Measurements from ENCODE around the gene F5.

Gene F5

GRCh38 chr1:169484683-169485430 is 101.4 kb downstream of the F5 start:
- peaks cover 0 to 8% of the 10 kb centered on the region in 2 donors for H3K27me3 Mint-ChIP-seq
- peaks cover 5% of the 10 kb centered on the region for H3K36me3 Mint-ChIP-seq (ENCODE audit: insufficient read depth)
- H3K27ac Mint-ChIP-seq = peak overlapping the region; percentile 88 to 92
- DNase-seq (peak; percentile 10 to 28 (median 12)), ATAC-seq (replicated peaks) (peak; percentile 25)
- H3K4me1 Mint-ChIP-seq (ENCODE audit: low read depth in 2 of 2) = peaks cover 22 to 31% of the 10 kb centered on the region in 2 donors
- peak overlapping the region; percentile 85 to 89 for H3K4me3 Mint-ChIP-seq
- H3K9me3 Mint-ChIP-seq = no peaks in the 10 kb centered on the region

GRCh38 chr1:169484101-169484500 is 102.2 kb downstream of the F5 start:
- H3K4me1 Mint-ChIP-seq (ENCODE audit: low read depth in 2 of 2) = peaks cover 22 to 31% of the 10 kb centered on the region in 2 donors
- peaks cover 5% of the 10 kb centered on the region for H3K36me3 Mint-ChIP-seq (ENCODE audit: insufficient read depth)
- no peaks in the 10 kb centered on the region for H3K9me3 Mint-ChIP-seq
- ATAC-seq (replicated peaks) = no peak
- DNase-seq = no peak
- H3K27me3 Mint-ChIP-seq = peaks cover 0 to 8% of the 10 kb centered on the region in 2 donors
- no peak overlapping the region for H3K27ac Mint-ChIP-seq
- H3K4me3 Mint-ChIP-seq = peak overlapping the region; percentile 85 to 89

GRCh38 chr1:169483500-169483966 is 102.7 kb downstream of the F5 start:
- Mint-ChIP-seq H3K27ac (no peak overlapping the region), H3K4me3 (peak overlapping the region in 1 of 2 donors; percentile 89), H3K4me1 (ENCODE audit: low read depth in 2 of 2) (peaks cover 22 to 31% of the 10 kb centered on the region in 2 donors), H3K9me3 (no peaks in the 10 kb centered on the region), H3K36me3 (ENCODE audit: insufficient read depth) (peaks cover 5% of the 10 kb centered on the region), H3K27me3 (peaks cover 0 to 8% of the 10 kb centered on the region in 2 donors)
- DNase-seq (no peak), ATAC-seq (replicated peaks) (no peak)

GRCh38 chr1:169479363-169480066 is 106.8 kb downstream of the F5 start:
- no peaks in the 10 kb centered on the region for H3K9me3 Mint-ChIP-seq
- no peak for ATAC-seq (replicated peaks)

GRCh38 chr1:169478094-169478672 is 108.1 kb downstream of the F5 start:
- Mint-ChIP-seq H3K9me3 (no peaks in the 10 kb centered on the region), H3K4me3 (no peak overlapping the region), H3K36me3 (ENCODE audit: insufficient read depth) (peaks cover 2% of the 10 kb centered on the region), H3K27ac (no peak overlapping the region), H3K27me3 (no peaks in the 10 kb centered on the region), H3K4me1 (ENCODE audit: low read depth in 2 of 2) (peaks cover 0 to 7% of the 10 kb centered on the region in 2 donors)
- DNase-seq (no peak), ATAC-seq (replicated peaks) (no peak)

More at GRCh38 chr1:169479363-169480066, 106.8 kb downstream of the F5 start:
- Mint-ChIP-seq H3K27me3 (no peaks in the 10 kb centered on the region), H3K27ac (no peak overlapping the region), H3K4me1 (ENCODE audit: low read depth in 2 of 2) (peaks cover 11 to 12% of the 10 kb centered on the region in 2 donors), H3K36me3 (ENCODE audit: insufficient read depth) (peaks cover 2% of the 10 kb centered on the region), H3K4me3 (no peak overlapping the region)
- DNase-seq = no peak

GRCh38 chr1:169475806-169476387 is 110.4 kb downstream of the F5 start:
- Mint-ChIP-seq H3K4me1 (ENCODE audit: low read depth in 2 of 2) (peaks cover 0 to 7% of the 10 kb centered on the region in 2 donors), H3K27ac (no peak overlapping the region), H3K36me3 (ENCODE audit: insufficient read depth) (peaks cover 2% of the 10 kb centered on the region), H3K27me3 (no peaks in the 10 kb centered on the region), H3K4me3 (no peak overlapping the region), H3K9me3 (no peaks in the 10 kb centered on the region)
- no peak for ATAC-seq (replicated peaks)
- DNase-seq = no peak

- Mint-ChIP-seq H3K4me1 (ENCODE audit: low read depth in 2 of 2) (peaks cover 0 to 3% of the 10 kb centered on the region in 2 donors), H3K4me3 (no peak overlapping the region), H3K9me3 (no peaks in the 10 kb centered on the region), H3K27me3 (no peaks in the 10 kb centered on the region), H3K36me3 (ENCODE audit: insufficient read depth) (peaks cover 2% of the 10 kb centered on the region), H3K27ac (no peak overlapping the region)
- ATAC-seq (replicated peaks) (no peak), DNase-seq (no peak)
Observed at GRCh38 chr1:169474302-169474995, 111.8 kb downstream of the F5 start.

GRCh38 chr1:169473347-169473746 is 112.9 kb downstream of the F5 start:
- peaks cover 4% of the 10 kb centered on the region for H3K36me3 Mint-ChIP-seq (ENCODE audit: insufficient read depth)

GRCh38 chr1:169472738-169473137 is 113.5 kb downstream of the F5 start:
- peaks cover 0 to 3% of the 10 kb centered on the region in 2 donors for H3K4me1 Mint-ChIP-seq (ENCODE audit: low read depth in 2 of 2)
- no peaks in the 10 kb centered on the region for H3K9me3 Mint-ChIP-seq
- ATAC-seq (replicated peaks) = no peak
- no peak overlapping the region for H3K27ac Mint-ChIP-seq
- DNase-seq = no peak
- H3K4me3 Mint-ChIP-seq = no peak overlapping the region
- H3K27me3 Mint-ChIP-seq = no peaks in the 10 kb centered on the region
- peaks cover 6% of the 10 kb centered on the region for H3K36me3 Mint-ChIP-seq (ENCODE audit: insufficient read depth)

More at GRCh38 chr1:169473347-169473746, 112.9 kb downstream of the F5 start:
- ATAC-seq (replicated peaks) (no peak), DNase-seq (no peak)
- no peaks in the 10 kb centered on the region for H3K9me3 Mint-ChIP-seq
- H3K27ac Mint-ChIP-seq = no peak overlapping the region
- no peak overlapping the region for H3K4me3 Mint-ChIP-seq
- peaks cover 0 to 3% of the 10 kb centered on the region in 2 donors for H3K4me1 Mint-ChIP-seq (ENCODE audit: low read depth in 2 of 2)
- no peaks in the 10 kb centered on the region for H3K27me3 Mint-ChIP-seq

- ATAC-seq (replicated peaks) (no peak), DNase-seq (no peak)
- H3K27me3 Mint-ChIP-seq = no peaks in the 10 kb centered on the region
- peaks cover 0 to 3% of the 10 kb centered on the region in 2 donors for H3K4me1 Mint-ChIP-seq (ENCODE audit: low read depth in 2 of 2)
- H3K9me3 Mint-ChIP-seq = no peaks in the 10 kb centered on the region
- H3K4me3 Mint-ChIP-seq = no peak overlapping the region
- H3K36me3 Mint-ChIP-seq (ENCODE audit: insufficient read depth) = peaks cover 3% of the 10 kb centered on the region
- no peak overlapping the region for H3K27ac Mint-ChIP-seq
Observed at GRCh38 chr1:169468982-169469381, 117.3 kb downstream of the F5 start.

GRCh38 chr1:169466259-169467230 is 119.7 kb downstream of the F5 start:
- ATAC-seq (replicated peaks) (no peak), DNase-seq (peak in 1 of 3 experiments; percentile 5)
- H3K4me3 Mint-ChIP-seq = no peak overlapping the region

GRCh38 chr1:169465281-169465680 is 121.0 kb downstream of the F5 start:
- H3K4me3 Mint-ChIP-seq = no peak overlapping the region
- H3K4me1 Mint-ChIP-seq (ENCODE audit: low read depth in 2 of 2) = peaks cover 0 to 4% of the 10 kb centered on the region in 2 donors
- no peaks in the 10 kb centered on the region for H3K9me3 Mint-ChIP-seq
- H3K36me3 Mint-ChIP-seq (ENCODE audit: insufficient read depth) = peaks cover 6% of the 10 kb centered on the region
- H3K27me3 Mint-ChIP-seq = peaks cover 0 to 6% of the 10 kb centered on the region in 2 donors
- DNase-seq (no peak), ATAC-seq (replicated peaks) (no peak)
- no peak overlapping the region for H3K27ac Mint-ChIP-seq

More at GRCh38 chr1:169466259-169467230, 119.7 kb downstream of the F5 start:
- Mint-ChIP-seq H3K9me3 (no peaks in the 10 kb centered on the region), H3K36me3 (ENCODE audit: insufficient read depth) (peaks cover 3% of the 10 kb centered on the region), H3K4me1 (ENCODE audit: low read depth in 2 of 2) (no peaks in the 10 kb centered on the region), H3K27me3 (no peaks in the 10 kb centered on the region), H3K27ac (no peak overlapping the region)

Data from effector memory CD8-positive, alpha-beta T cell (primary cell).